ENCODE measurements around the gene MPV17L. TPM values are rescaled to one million over a fixed set of nuclear protein-coding genes. Genes with fewer than 3 reads are reported as not detected.
A peak's percentile ranks its signal among the peaks of the same experiment; 100 is the strongest.
"Not testable (repeated sequence)": the region's sequence is repeated elsewhere in the genome, so short reads cannot be mapped to it uniquely, and the experiment has no call there.

MPV17L gene
- total and polyA plus RNA-seq, 2 experiments from 2014 or later = 0.54 to 1.4 TPM

- Histone ChIP-seq H3K4me1 (ENCODE audit: insufficient read depth) (no peaks in the 10 kb centered on the region), H3K27me3 (replicated peaks; ENCODE audit: insufficient read depth) (no peaks in the 10 kb centered on the region), H3K9me3 (ENCODE audit: low read depth) (no peaks in the 10 kb centered on the region), H3K27ac (no peak overlapping the region), H3K9me2 (ENCODE audit: insufficient read depth) (no peaks in the 10 kb centered on the region), H3K4me2 (ENCODE audit: unreplicated experiment) (no peak overlapping the region), H4K20me1 (ENCODE audit: insufficient read depth) (no peaks in the 10 kb centered on the region), H2AFZ (no peak overlapping the region), H3K9ac (no peak overlapping the region), H3K36me3 (ENCODE audit: low read depth) (no peaks in the 10 kb centered on the region), H3K4me3 (no peak overlapping the region), H3F3A (ENCODE audit: insufficient read depth) (no peaks in the 10 kb centered on the region), H3K79me2 (ENCODE audit: insufficient read depth) (no peaks in the 10 kb centered on the region)
- TF ChIP-seq EZH2 (IDR thresholded peaks at IDR 0.05; ENCODE audit: insufficient read depth, poor library complexity, severe bottlenecking) = no peak
- no peak for TF ChIP-seq EZH2phosphoT487 (IDR thresholded peaks at IDR 0.05; ENCODE audit: insufficient read depth, low read depth)
- in situ Hi-C loops (cut with MboI) = loop anchor here (25.0 kb wide), 1 partner anchor 610 kb away; no protein-coding TSS in a partner anchor
- DNase-seq = no peak
- 71 to 74% methylated on average over 8 of the region's 8 CpGs for WGBS, 2 experiments (ENCODE audit: low coverage in 1 of 2, low lambda C conversion rate in 2 of 2, missing lambda C conversion rate in 2 of 2)
These were observed 26.7 kb downstream of the MPV17L start for GRCh38 chr16:15422222-15422621.

DNA sequence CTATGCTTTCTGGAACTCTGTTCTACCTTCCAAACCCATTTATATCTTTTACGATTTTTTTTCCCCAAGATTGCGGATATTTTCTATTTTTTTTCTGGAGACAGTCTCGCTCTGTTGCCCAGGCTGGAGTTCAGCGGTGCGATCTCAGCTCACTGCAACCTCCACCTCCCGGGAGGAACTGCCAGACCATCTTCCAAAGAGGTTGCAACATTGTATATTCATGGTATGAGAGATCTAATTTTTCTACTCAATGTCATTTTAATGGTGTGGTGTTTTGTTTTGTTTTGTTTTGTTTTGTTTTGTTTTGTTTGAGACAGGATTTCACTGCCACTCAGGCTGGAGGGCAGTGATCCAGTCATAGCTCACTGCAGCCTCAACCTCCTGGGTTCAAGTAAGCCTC is 30.3 kb downstream of the MPV17L start:
- no peaks in the 10 kb centered on the region for H4K20me1 ChIP-seq (ENCODE audit: insufficient read depth)
- H3K4me3 ChIP-seq = no peak overlapping the region
- H3K4me2 ChIP-seq (ENCODE audit: unreplicated experiment) = no peak overlapping the region
- TF ChIP-seq EZH2 (IDR thresholded peaks at IDR 0.05; ENCODE audit: insufficient read depth, poor library complexity, severe bottlenecking) (no peak), EZH2phosphoT487 (IDR thresholded peaks at IDR 0.05; ENCODE audit: insufficient read depth, low read depth) (no peak)
- no peaks in the 10 kb centered on the region for H3K9me2 ChIP-seq (ENCODE audit: insufficient read depth)
- H3K79me2 ChIP-seq (ENCODE audit: insufficient read depth) = no peaks in the 10 kb centered on the region
- WGBS, 2 experiments (ENCODE audit: low coverage in 1 of 2, low lambda C conversion rate in 2 of 2, missing lambda C conversion rate in 2 of 2) = 86 to 93% methylated on average over 6 of the region's 6 CpGs
- no peaks in the 10 kb centered on the region for H3K9me3 ChIP-seq (ENCODE audit: low read depth)
- peaks cover 5% of the 10 kb centered on the region; the same call in 1 of the 2 replicates for H3K4me1 ChIP-seq (ENCODE audit: insufficient read depth)
- in situ Hi-C loops (cut with MboI) = no loop called here
- H2AFZ ChIP-seq = no peak overlapping the region
- no peak overlapping the region for H3K27ac ChIP-seq
- H3K36me3 ChIP-seq (ENCODE audit: low read depth) = no peaks in the 10 kb centered on the region
- no peak for DNase-seq
- H3F3A ChIP-seq (ENCODE audit: insufficient read depth) = no peaks in the 10 kb centered on the region
- no peak overlapping the region for H3K9ac ChIP-seq
- H3K27me3 ChIP-seq (replicated peaks; ENCODE audit: insufficient read depth) = no peaks in the 10 kb centered on the region

DNA sequence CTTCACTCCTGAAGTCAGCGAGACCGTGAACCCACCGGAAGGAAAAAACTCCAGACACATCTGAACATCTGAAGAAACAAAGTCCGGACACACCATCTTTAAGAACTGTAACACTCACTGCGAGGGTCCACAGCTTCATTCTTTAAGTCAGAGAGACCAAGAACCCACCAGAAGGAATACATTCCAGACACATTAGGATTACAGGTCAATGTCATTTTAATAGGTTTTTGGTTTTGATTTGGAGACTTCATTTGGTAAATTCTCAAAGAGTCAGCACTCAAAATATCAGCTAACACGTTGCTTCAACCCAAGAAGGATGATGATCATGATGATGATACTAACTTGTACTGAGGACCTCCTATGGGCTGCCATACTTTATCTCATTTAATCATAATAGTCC is 31.2 kb downstream of the MPV17L start:
- no peak for DNase-seq
- no peaks in the 10 kb centered on the region for H3K79me2 ChIP-seq (ENCODE audit: insufficient read depth)
- 76 to 81% methylated on average over 6 of the region's 6 CpGs for WGBS, 2 experiments (ENCODE audit: low coverage in 1 of 2, low lambda C conversion rate in 2 of 2, missing lambda C conversion rate in 2 of 2)
- H3K4me1 ChIP-seq (ENCODE audit: insufficient read depth) = peaks cover 5% of the 10 kb centered on the region; the same call in 1 of the 2 replicates
- H3K27me3 ChIP-seq (replicated peaks; ENCODE audit: insufficient read depth) = no peaks in the 10 kb centered on the region
- no peaks in the 10 kb centered on the region for H3K36me3 ChIP-seq (ENCODE audit: low read depth)
- in situ Hi-C loops (cut with MboI) = no loop called here
- no peaks in the 10 kb centered on the region for H3K9me3 ChIP-seq (ENCODE audit: low read depth)
- H3K4me3 ChIP-seq = no peak overlapping the region
- no peak overlapping the region for H3K27ac ChIP-seq
- no peaks in the 10 kb centered on the region for H4K20me1 ChIP-seq (ENCODE audit: insufficient read depth)
- TF ChIP-seq EZH2 (IDR thresholded peaks at IDR 0.05; ENCODE audit: insufficient read depth, poor library complexity, severe bottlenecking) (no peak), EZH2phosphoT487 (IDR thresholded peaks at IDR 0.05; ENCODE audit: insufficient read depth, low read depth) (no peak)
- H3K4me2 ChIP-seq (ENCODE audit: unreplicated experiment) = no peak overlapping the region
- H2AFZ ChIP-seq = no peak overlapping the region
- H3K9me2 ChIP-seq (ENCODE audit: insufficient read depth) = no peaks in the 10 kb centered on the region
- no peak overlapping the region for H3K9ac ChIP-seq
- no peaks in the 10 kb centered on the region for H3F3A ChIP-seq (ENCODE audit: insufficient read depth)

DNA sequence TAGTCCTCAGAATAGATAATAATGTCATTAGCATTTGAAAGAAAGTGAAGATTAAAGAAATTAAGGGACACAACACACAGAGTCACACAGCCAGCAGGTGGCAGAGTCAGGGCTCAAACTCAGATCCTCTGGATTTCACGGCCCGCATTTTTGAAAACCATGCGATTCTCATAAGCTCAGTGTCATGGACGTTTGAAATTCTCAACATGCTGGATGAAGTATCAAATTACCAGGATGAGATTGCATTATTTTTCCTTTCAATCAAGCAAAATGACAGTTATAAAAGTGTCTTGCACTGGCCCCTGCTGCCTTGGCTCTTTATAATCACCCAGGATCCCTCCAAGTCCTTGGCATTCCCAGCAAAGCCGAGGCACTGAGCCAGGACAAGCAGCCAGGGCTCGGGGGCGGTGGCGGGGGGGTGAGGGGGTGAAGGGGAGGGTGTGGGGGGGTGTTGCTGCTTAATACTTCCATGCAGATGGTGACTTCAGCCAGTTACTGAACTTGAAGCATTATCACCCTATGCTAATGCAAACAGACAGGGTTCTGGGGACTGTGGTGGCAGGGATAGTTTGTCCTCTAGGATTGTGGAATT is 32.2 kb downstream of the MPV17L start:
- Histone ChIP-seq H2AFZ (peak overlapping the region; percentile 63), H3K36me3 (ENCODE audit: low read depth) (no peaks in the 10 kb centered on the region), H3K9ac (no peak overlapping the region), H3K27me3 (replicated peaks; ENCODE audit: insufficient read depth) (no peaks in the 10 kb centered on the region), H3F3A (ENCODE audit: insufficient read depth) (no peaks in the 10 kb centered on the region), H3K79me2 (ENCODE audit: insufficient read depth) (no peaks in the 10 kb centered on the region), H3K4me2 (ENCODE audit: unreplicated experiment) (peak overlapping the region; percentile 56), H3K9me2 (ENCODE audit: insufficient read depth) (no peaks in the 10 kb centered on the region), H3K27ac (0 out of 2 replicates have a peak overlapping the region, but pooled peaks have one; percentile 2), H4K20me1 (ENCODE audit: insufficient read depth) (no peaks in the 10 kb centered on the region), H3K4me3 (peak overlapping the region; percentile 45; the same call in 1 of the 2 replicates), H3K4me1 (ENCODE audit: insufficient read depth) (peaks cover 5% of the 10 kb centered on the region; the same call in 1 of the 2 replicates), H3K9me3 (ENCODE audit: low read depth) (no peaks in the 10 kb centered on the region)
- peak; percentile 90 for DNase-seq
- in situ Hi-C loops (cut with MboI) = no loop called here
- TF ChIP-seq EZH2phosphoT487 (IDR thresholded peaks at IDR 0.05; ENCODE audit: insufficient read depth, low read depth) = no peak
- TF ChIP-seq EZH2 (IDR thresholded peaks at IDR 0.05; ENCODE audit: insufficient read depth, poor library complexity, severe bottlenecking) = no peak
- 2 to 3% methylated on average over 8 of the region's 8 CpGs for WGBS, 2 experiments (ENCODE audit: low coverage in 1 of 2, low lambda C conversion rate in 2 of 2, missing lambda C conversion rate in 2 of 2)

GRCh38 chr16:15430884-15431283 is 35.3 kb downstream of the MPV17L start:
- DNase-seq; H3K27ac ChIP-seq; H3K9me2 ChIP-seq (ENCODE audit: insufficient read depth); H3K4me3 ChIP-seq; H3K9ac ChIP-seq; H2AFZ ChIP-seq; H3K4me2 ChIP-seq (ENCODE audit: unreplicated experiment); H4K20me1 ChIP-seq (ENCODE audit: insufficient read depth); H3K27me3 ChIP-seq (replicated peaks; ENCODE audit: insufficient read depth); H3K4me1 ChIP-seq (ENCODE audit: insufficient read depth); H3F3A ChIP-seq (ENCODE audit: insufficient read depth); H3K36me3 ChIP-seq (ENCODE audit: low read depth); H3K9me3 ChIP-seq (ENCODE audit: low read depth); in situ Hi-C loops (cut with MboI): not testable (repeated sequence)
- 84 to 86% methylated on average over 11 of the region's 11 CpGs for WGBS, 2 experiments (ENCODE audit: low coverage in 1 of 2, low lambda C conversion rate in 2 of 2, missing lambda C conversion rate in 2 of 2)
- peaks cover 20% of the 10 kb centered on the region for H3K79me2 ChIP-seq (ENCODE audit: insufficient read depth)

All from GM23248 (cell line).